Chondrocyte (in vitro differentiated cells): ENCODE measurements around the gene IL1RL1. TPM values are rescaled to one million over a fixed set of nuclear protein-coding genes. Genes with fewer than 3 reads are reported as not detected.

Source experiments
- DNase-seq: peaks from one replicate; pipeline ENCODE4 v3.0.0; 2021; ENCODE audit warnings: mixed read lengths, low spot score
- H3K27ac Mint-ChIP-seq: one replicate; pipeline ENCODE4 v1.8.0; 2021; ENCODE audit warnings: mild to moderate bottlenecking, moderate library complexity, mixed read lengths; ENCODE audit not compliant: unreplicated experiment
- H3K27me3 Mint-ChIP-seq: 2 replicates; pipeline ENCODE4 v1.8.0; 2021; ENCODE audit warnings: low read depth, mixed read lengths
- H3K36me3 Mint-ChIP-seq: 2 replicates; pipeline ENCODE4 v1.8.0; 2021; ENCODE audit warnings: low read depth, mixed read lengths
- H3K4me1 Mint-ChIP-seq: 2 replicates; pipeline ENCODE4 v1.8.0; 2021; ENCODE audit warnings: low read depth, mild to moderate bottlenecking, mixed read lengths
- H3K4me3 Mint-ChIP-seq: one replicate; pipeline ENCODE4 v1.8.0; 2021; ENCODE audit warnings: mild to moderate bottlenecking, moderate library complexity, mixed read lengths; ENCODE audit not compliant: unreplicated experiment
- H3K9me3 Mint-ChIP-seq: 2 replicates; pipeline ENCODE4 v1.8.0; 2021; ENCODE audit warnings: low read depth, mixed read lengths
- total RNA-seq: library from RNA; stranded (reverse); gene quantifications from 3 replicates; pipeline ENCODE4 v1.2.1, GENCODE V29; 2021
- TF ChIP-seq, protein P1 (sequence below): fragments of 200-600 bp; sonication (generic); IDR thresholded peaks from 2 replicates; pipeline ENCODE4 v1.5.0; 2021; ENCODE audit warnings: antibody characterized with exemption, mild to moderate bottlenecking, moderate library complexity

The IL1RL1 gene
- total RNA-seq, 1 donor from 2014 or later = not detected

DNA sequence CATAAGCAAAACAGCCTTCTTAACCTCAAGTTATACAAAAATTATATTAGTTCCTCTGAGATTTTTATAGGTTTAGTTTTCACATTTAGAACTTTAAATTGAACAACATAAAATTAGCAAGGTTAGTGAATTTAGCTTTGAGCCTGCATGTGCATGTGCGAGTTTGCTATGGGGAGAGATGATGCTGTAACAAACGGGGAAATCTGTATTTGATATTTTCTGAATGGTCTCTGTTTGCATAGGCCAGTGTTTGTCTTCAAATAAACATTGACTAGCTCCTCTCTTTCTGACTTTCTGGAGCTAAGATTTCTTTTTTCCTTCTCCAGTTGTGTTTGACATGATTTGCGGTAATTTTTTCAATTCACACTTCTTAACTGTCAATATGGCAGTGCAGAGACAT lies 80.7 kb downstream of the IL1RL1 start:
- TF ChIP-seq, protein P1, sequence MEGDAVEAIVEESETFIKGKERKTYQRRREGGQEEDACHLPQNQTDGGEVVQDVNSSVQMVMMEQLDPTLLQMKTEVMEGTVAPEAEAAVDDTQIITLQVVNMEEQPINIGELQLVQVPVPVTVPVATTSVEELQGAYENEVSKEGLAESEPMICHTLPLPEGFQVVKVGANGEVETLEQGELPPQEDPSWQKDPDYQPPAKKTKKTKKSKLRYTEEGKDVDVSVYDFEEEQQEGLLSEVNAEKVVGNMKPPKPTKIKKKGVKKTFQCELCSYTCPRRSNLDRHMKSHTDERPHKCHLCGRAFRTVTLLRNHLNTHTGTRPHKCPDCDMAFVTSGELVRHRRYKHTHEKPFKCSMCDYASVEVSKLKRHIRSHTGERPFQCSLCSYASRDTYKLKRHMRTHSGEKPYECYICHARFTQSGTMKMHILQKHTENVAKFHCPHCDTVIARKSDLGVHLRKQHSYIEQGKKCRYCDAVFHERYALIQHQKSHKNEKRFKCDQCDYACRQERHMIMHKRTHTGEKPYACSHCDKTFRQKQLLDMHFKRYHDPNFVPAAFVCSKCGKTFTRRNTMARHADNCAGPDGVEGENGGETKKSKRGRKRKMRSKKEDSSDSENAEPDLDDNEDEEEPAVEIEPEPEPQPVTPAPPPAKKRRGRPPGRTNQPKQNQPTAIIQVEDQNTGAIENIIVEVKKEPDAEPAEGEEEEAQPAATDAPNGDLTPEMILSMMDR = no peak
- Mint-ChIP-seq H3K9me3 (no peaks in the 10 kb centered on the region), H3K4me1 (peaks cover 3% of the 10 kb centered on the region), H3K27ac (no peak overlapping the region), H3K36me3 (no peaks in the 10 kb centered on the region), H3K27me3 (peaks cover 29% of the 10 kb centered on the region), H3K4me3 (no peak overlapping the region)
- DNase-seq = no peak

DNA sequence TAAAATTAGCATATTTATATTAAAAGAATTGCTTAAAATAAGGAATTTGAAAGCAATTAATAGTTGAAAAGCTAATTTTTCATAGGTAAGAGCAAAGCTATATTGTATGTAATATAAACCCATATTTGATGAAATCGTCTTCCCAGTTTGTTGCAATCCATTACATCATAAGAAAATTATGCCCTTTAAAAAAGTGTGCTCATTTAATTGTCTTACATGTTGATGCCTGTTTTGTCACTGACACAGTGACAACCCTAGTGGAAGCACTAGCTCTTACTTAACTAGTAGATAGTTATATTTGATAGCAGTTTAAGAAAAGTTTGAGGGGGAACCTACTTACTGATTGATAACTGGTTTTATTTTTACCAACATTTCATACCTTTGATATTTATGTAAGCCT lies 81.6 kb downstream of the IL1RL1 start:
- Mint-ChIP-seq H3K36me3 (no peaks in the 10 kb centered on the region), H3K27ac (no peak overlapping the region), H3K4me3 (no peak overlapping the region), H3K4me1 (peaks cover 3% of the 10 kb centered on the region), H3K9me3 (no peaks in the 10 kb centered on the region), H3K27me3 (peaks cover 25% of the 10 kb centered on the region)
- no peak for DNase-seq
- TF ChIP-seq, protein P1 = no peak

DNA sequence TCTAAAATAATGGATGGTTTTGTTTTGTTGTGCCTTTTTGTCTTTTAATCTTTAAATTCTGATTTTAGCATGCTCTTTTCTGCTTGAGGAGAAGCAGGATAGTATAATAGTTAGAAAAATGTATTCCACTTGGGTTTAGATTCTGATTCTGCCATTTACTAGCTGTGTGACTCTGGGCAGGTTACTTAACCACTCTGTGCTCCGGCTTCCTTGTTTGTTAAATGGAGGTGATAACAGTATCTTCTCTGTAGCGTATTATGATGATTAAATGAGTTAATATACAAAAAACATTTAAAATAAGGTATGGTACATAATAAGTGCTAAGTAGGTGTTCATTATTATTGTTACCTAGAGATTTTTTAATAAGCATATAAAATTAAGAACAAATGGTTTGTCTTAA lies 84.6 kb downstream of the IL1RL1 start:
- no peak for DNase-seq
- Mint-ChIP-seq H3K27me3 (peaks cover 22% of the 10 kb centered on the region), H3K36me3 (no peaks in the 10 kb centered on the region), H3K4me3 (no peak overlapping the region), H3K9me3 (no peaks in the 10 kb centered on the region), H3K27ac (no peak overlapping the region), H3K4me1 (no peaks in the 10 kb centered on the region)
- TF ChIP-seq, protein P1 = no peak

DNA sequence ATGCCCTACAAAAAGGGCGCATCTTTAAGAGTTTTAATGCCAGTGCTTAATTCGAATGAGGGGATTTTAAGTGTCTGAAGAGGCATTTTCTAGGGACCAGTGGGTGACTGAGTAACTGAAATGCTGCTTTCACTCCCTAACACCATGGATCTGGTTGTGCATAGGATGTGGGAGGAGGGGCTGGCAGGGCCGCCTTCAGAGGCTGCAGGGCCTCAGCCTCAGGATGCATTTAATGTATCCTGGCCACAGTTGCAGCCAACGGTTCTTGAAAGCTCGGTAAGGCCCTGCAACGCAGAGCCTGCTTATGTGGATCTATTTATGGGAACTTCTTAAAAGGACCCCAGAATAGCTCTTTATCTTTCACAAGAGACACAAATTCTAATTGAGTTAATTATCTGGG lies 85.8 kb downstream of the IL1RL1 start:
- no peaks in the 10 kb centered on the region for H3K36me3 Mint-ChIP-seq
- no peak overlapping the region for H3K27ac Mint-ChIP-seq
- H3K4me1 Mint-ChIP-seq = no peaks in the 10 kb centered on the region
- no peak for DNase-seq
- TF ChIP-seq, protein P1 = no peak
- H3K27me3 Mint-ChIP-seq = peaks cover 23% of the 10 kb centered on the region
- H3K9me3 Mint-ChIP-seq = no peaks in the 10 kb centered on the region
- no peak overlapping the region for H3K4me3 Mint-ChIP-seq

DNA sequence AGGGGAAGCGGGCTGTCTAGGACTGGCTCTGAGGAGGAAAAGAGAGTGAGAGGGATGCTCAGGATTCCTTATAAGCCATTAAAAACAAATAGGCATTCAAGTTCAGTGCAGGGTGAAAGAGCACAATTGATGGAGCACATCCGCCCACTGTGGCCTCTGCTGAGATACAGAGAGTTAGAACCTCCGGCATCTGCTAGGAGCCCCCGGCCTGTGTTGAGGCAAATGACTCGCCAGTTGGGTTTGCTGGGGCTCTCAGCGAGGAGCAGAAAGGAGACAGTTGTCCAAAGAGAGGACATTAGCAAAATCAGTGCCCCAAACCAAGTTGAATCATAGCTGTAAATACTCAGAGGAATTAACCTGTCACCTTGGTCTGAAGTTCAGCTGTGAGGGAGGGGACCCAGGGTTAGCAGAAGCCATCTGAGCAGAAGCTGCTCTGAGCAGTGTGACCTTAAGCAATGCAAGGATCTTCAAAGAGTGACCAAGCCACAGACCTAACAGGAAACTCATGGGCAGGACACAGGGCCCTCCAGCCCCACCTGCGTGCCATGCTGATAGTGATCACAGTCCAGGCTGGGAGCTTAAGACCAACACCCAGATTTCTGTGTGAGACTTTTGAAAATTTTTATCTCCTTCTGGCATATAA lies 88.3 kb downstream of the IL1RL1 start:
- H3K36me3 Mint-ChIP-seq = no peaks in the 10 kb centered on the region
- H3K27ac Mint-ChIP-seq = no peak overlapping the region
- no peak overlapping the region for H3K4me3 Mint-ChIP-seq
- H3K9me3 Mint-ChIP-seq = peaks cover 3% of the 10 kb centered on the region
- H3K27me3 Mint-ChIP-seq = peaks cover 12% of the 10 kb centered on the region
- DNase-seq = no peak
- TF ChIP-seq, protein P1 = no peak
- H3K4me1 Mint-ChIP-seq = no peaks in the 10 kb centered on the region
